ENCODE results near the gene STUM. TPM values are rescaled to one million over a fixed set of nuclear protein-coding genes. Genes with fewer than 3 reads are reported as not detected.
A peak's percentile ranks its signal among the peaks of the same experiment; 100 is the strongest.

STUM gene
- total and polyA plus RNA-seq, 2 experiments from 2014 or later = 0.07 TPM; not detected in 1

GRCh38 chr1:226532553-226532952, 16.0 kb upstream of the STUM start:
- H3K9me3 ChIP-seq (ENCODE audit: low read depth) = no peaks in the 10 kb centered on the region
- 74% methylated on average over 2 of the region's 2 CpGs for WGBS (ENCODE audit: low lambda C conversion rate, missing lambda C conversion rate)
- H3K4me1 ChIP-seq (ENCODE audit: insufficient read depth) = peaks cover 9% of the 10 kb centered on the region
- no peak overlapping the region for H2AFZ ChIP-seq
- H4K20me1 ChIP-seq (ENCODE audit: insufficient read depth, poor library complexity, severe bottlenecking) = no peaks in the 10 kb centered on the region
- no peaks in the 10 kb centered on the region for H3K9me2 ChIP-seq (replicated peaks; ENCODE audit: insufficient read depth)
- H3K79me2 ChIP-seq = no peaks in the 10 kb centered on the region
- DNase-seq (ENCODE audit: low spot score) = no peak
- H3K27ac ChIP-seq = no peak overlapping the region
- no peak overlapping the region for H3K4me3 ChIP-seq
- H3K27me3 ChIP-seq = no peaks in the 10 kb centered on the region
- no peaks in the 10 kb centered on the region for H3K36me3 ChIP-seq (replicated peaks; ENCODE audit: insufficient read depth, low read depth)
- TF ChIP-seq CTCF (IDR thresholded peaks at IDR 0.05; ENCODE audit: poor library complexity) (no peak), EZH2 (IDR thresholded peaks at IDR 0.05; ENCODE audit: borderline replicate concordance) (no peak), EZH2phosphoT487 (IDR thresholded peaks at IDR 0.05; ENCODE audit: low read depth, severe bottlenecking, unreplicated experiment) (no peak)
- no peak overlapping the region for H3K4me2 ChIP-seq

GRCh38 chr1:226533220-226533619, 15.3 kb upstream of the STUM start:
- Histone ChIP-seq H3K4me3 (no peak overlapping the region), H3K79me2 (no peaks in the 10 kb centered on the region)
- WGBS (ENCODE audit: low lambda C conversion rate, missing lambda C conversion rate) = 48% methylated on average over 5 of the region's 5 CpGs

GRCh38 chr1:226534098-226534497, 14.5 kb upstream of the STUM start:
- no peak for DNase-seq (ENCODE audit: low spot score)
- Histone ChIP-seq H3K4me2 (no peak overlapping the region), H3K4me3 (no peak overlapping the region), H3K36me3 (replicated peaks; ENCODE audit: insufficient read depth, low read depth) (no peaks in the 10 kb centered on the region), H3K27me3 (no peaks in the 10 kb centered on the region), H3K79me2 (no peaks in the 10 kb centered on the region), H3K9me3 (ENCODE audit: low read depth) (no peaks in the 10 kb centered on the region), H4K20me1 (ENCODE audit: insufficient read depth, poor library complexity, severe bottlenecking) (no peaks in the 10 kb centered on the region), H3K9me2 (replicated peaks; ENCODE audit: insufficient read depth) (no peaks in the 10 kb centered on the region), H3K27ac (no peak overlapping the region), H2AFZ (no peak overlapping the region), H3K4me1 (ENCODE audit: insufficient read depth) (peaks cover 9% of the 10 kb centered on the region)
- 100% methylated on average over 3 of the region's 3 CpGs for WGBS (ENCODE audit: low lambda C conversion rate, missing lambda C conversion rate)
- TF ChIP-seq EZH2phosphoT487 (IDR thresholded peaks at IDR 0.05; ENCODE audit: low read depth, severe bottlenecking, unreplicated experiment) = no peak

More at GRCh38 chr1:226533220-226533619, 15.3 kb upstream of the STUM start:
- no peaks in the 10 kb centered on the region for H3K36me3 ChIP-seq (replicated peaks; ENCODE audit: insufficient read depth, low read depth)
- no peaks in the 10 kb centered on the region for H4K20me1 ChIP-seq (ENCODE audit: insufficient read depth, poor library complexity, severe bottlenecking)
- TF ChIP-seq EZH2phosphoT487 (IDR thresholded peaks at IDR 0.05; ENCODE audit: low read depth, severe bottlenecking, unreplicated experiment) (no peak), CTCF (IDR thresholded peaks at IDR 0.05; ENCODE audit: poor library complexity) (no peak), EZH2 (IDR thresholded peaks at IDR 0.05; ENCODE audit: borderline replicate concordance) (no peak)
- no peaks in the 10 kb centered on the region for H3K9me3 ChIP-seq (ENCODE audit: low read depth)
- H2AFZ ChIP-seq = no peak overlapping the region
- peaks cover 9% of the 10 kb centered on the region for H3K4me1 ChIP-seq (ENCODE audit: insufficient read depth)
- no peak overlapping the region for H3K27ac ChIP-seq
- DNase-seq (ENCODE audit: low spot score) = peak; percentile 30
- H3K27me3 ChIP-seq = no peaks in the 10 kb centered on the region
- H3K9me2 ChIP-seq (replicated peaks; ENCODE audit: insufficient read depth) = no peaks in the 10 kb centered on the region
- H3K4me2 ChIP-seq = no peak overlapping the region

GRCh38 chr1:226534645-226535044, 13.9 kb upstream of the STUM start:
- 94% methylated on average over 2 of the region's 2 CpGs for WGBS (ENCODE audit: low lambda C conversion rate, missing lambda C conversion rate)
- no peak overlapping the region for H3K4me2 ChIP-seq
- H3K27ac ChIP-seq = no peak overlapping the region
- H3K9me2 ChIP-seq (replicated peaks; ENCODE audit: insufficient read depth) = no peaks in the 10 kb centered on the region
- no peak overlapping the region for H2AFZ ChIP-seq
- no peaks in the 10 kb centered on the region for H4K20me1 ChIP-seq (ENCODE audit: insufficient read depth, poor library complexity, severe bottlenecking)
- TF ChIP-seq CTCF (IDR thresholded peaks at IDR 0.05; ENCODE audit: poor library complexity) (no peak), EZH2 (IDR thresholded peaks at IDR 0.05; ENCODE audit: borderline replicate concordance) (no peak), EZH2phosphoT487 (IDR thresholded peaks at IDR 0.05; ENCODE audit: low read depth, severe bottlenecking, unreplicated experiment) (no peak)
- H3K4me3 ChIP-seq = no peak overlapping the region
- H3K36me3 ChIP-seq (replicated peaks; ENCODE audit: insufficient read depth, low read depth) = no peaks in the 10 kb centered on the region
- H3K27me3 ChIP-seq = no peaks in the 10 kb centered on the region
- no peaks in the 10 kb centered on the region for H3K9me3 ChIP-seq (ENCODE audit: low read depth)
- peaks cover 9% of the 10 kb centered on the region for H3K4me1 ChIP-seq (ENCODE audit: insufficient read depth)
- no peak for DNase-seq (ENCODE audit: low spot score)
- H3K79me2 ChIP-seq = no peaks in the 10 kb centered on the region
